ENCODE results near the gene MYOM1. TPM values are rescaled to one million over a fixed set of nuclear protein-coding genes. Genes with fewer than 3 reads are reported as not detected.

Gene MYOM1
- total RNA-seq, 2 experiments from 2014 or later: 0.40 to 0.41 TPM

DNA sequence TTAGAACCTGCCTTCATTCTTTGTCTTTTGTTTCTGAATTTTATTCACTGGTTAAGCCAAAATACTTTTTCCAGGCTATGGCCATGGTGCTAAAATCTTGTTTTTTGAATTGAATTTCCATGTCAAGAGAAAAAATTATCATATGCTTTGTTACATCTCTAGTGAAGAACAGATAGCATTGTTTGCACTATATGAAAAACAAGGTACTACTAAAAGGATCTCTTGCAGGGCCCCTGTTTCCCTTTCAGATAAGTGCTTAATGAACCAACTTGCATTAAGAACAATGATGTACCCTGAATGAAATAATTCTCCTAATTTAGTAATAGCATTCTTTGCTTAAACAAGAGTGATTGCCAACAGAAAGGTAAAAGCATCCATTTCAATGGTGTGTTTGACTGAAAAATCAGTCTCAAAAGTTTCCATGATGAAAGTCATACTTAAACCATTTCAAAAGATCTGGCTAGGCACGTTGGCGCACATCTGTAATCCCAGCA, 37.9 kb upstream of the MYOM1 start:
- H3K27me3 Mint-ChIP-seq (ENCODE audit: low read depth): no peaks in the 10 kb centered on the region
- DNase-seq: no peak
- H3K9me3 Mint-ChIP-seq: no peaks in the 10 kb centered on the region
- intact Hi-C loops (cut with micrococcal nuclease): no loop called here
- CTCF ChIA-PET: no interaction called here
- no peak overlapping the region for H3K4me3 Mint-ChIP-seq
- H3K27ac Mint-ChIP-seq: peak overlapping the region; percentile 79
- H3K36me3 Mint-ChIP-seq (ENCODE audit: low read depth): peaks cover 44% of the 10 kb centered on the region
- H3K4me1 Mint-ChIP-seq (ENCODE audit: low read depth): peaks cover 70% of the 10 kb centered on the region

- DNase-seq: no peak
- Mint-ChIP-seq H3K27ac (peak overlapping the region; percentile 79), H3K4me1 (ENCODE audit: low read depth) (peaks cover 75% of the 10 kb centered on the region), H3K4me3 (no peak overlapping the region), H3K36me3 (ENCODE audit: low read depth) (peaks cover 43% of the 10 kb centered on the region), H3K27me3 (ENCODE audit: low read depth) (no peaks in the 10 kb centered on the region), H3K9me3 (no peaks in the 10 kb centered on the region)
- CTCF ChIA-PET: no interaction called here
- intact Hi-C loops (cut with micrococcal nuclease): no loop called here
Observed at GRCh38 chr18:3256693-3257626, 37.2 kb upstream of the MYOM1 start.

- intact Hi-C loops (cut with micrococcal nuclease): no loop called here
- DNase-seq: no peak
- peak overlapping the region; percentile 63 for H3K27ac Mint-ChIP-seq
- no peaks in the 10 kb centered on the region for H3K27me3 Mint-ChIP-seq (ENCODE audit: low read depth)
- H3K9me3 Mint-ChIP-seq: no peaks in the 10 kb centered on the region
- CTCF ChIA-PET: interaction anchor here (1.0 kb wide), 1 partner anchor 9 kb away, joined by 3 read pairs; no protein-coding TSS in a partner anchor
- peaks cover 43% of the 10 kb centered on the region for H3K36me3 Mint-ChIP-seq (ENCODE audit: low read depth)
- H3K4me1 Mint-ChIP-seq (ENCODE audit: low read depth): peaks cover 82% of the 10 kb centered on the region
- no peak overlapping the region for H3K4me3 Mint-ChIP-seq
Observed at GRCh38 chr18:3255611-3256165, 35.9 kb upstream of the MYOM1 start.

GRCh38 chr18:3254725-3255124, 35.0 kb upstream of the MYOM1 start:
- no peaks in the 10 kb centered on the region for H3K27me3 Mint-ChIP-seq (ENCODE audit: low read depth)
- intact Hi-C loops (cut with micrococcal nuclease): no loop called here
- H3K4me3 Mint-ChIP-seq: no peak overlapping the region
- CTCF ChIA-PET: interaction anchor here (0.6 to 1.0 kb wide), 3 partner anchors 8 to 354 kb away, joined by 3 to 5 read pairs (median 4); no protein-coding TSS in a partner anchor
- H3K4me1 Mint-ChIP-seq (ENCODE audit: low read depth): peaks cover 81% of the 10 kb centered on the region
- DNase-seq: no peak
- peaks cover 43% of the 10 kb centered on the region for H3K36me3 Mint-ChIP-seq (ENCODE audit: low read depth)
- peak overlapping the region; percentile 71 for H3K27ac Mint-ChIP-seq
- H3K9me3 Mint-ChIP-seq: no peaks in the 10 kb centered on the region

GRCh38 chr18:3252843-3253242, 33.1 kb upstream of the MYOM1 start:
- Mint-ChIP-seq H3K9me3 (no peaks in the 10 kb centered on the region), H3K27me3 (ENCODE audit: low read depth) (no peaks in the 10 kb centered on the region), H3K4me3 (no peak overlapping the region), H3K36me3 (ENCODE audit: low read depth) (peaks cover 45% of the 10 kb centered on the region), H3K27ac (peak overlapping the region; percentile 72), H3K4me1 (ENCODE audit: low read depth) (peaks cover 70% of the 10 kb centered on the region)
- DNase-seq: no peak
- CTCF ChIA-PET: interaction anchor here (1.6 kb wide), 1 partner anchor 255 kb away, joined by 4 read pairs; no protein-coding TSS in a partner anchor
- intact Hi-C loops (cut with micrococcal nuclease): no loop called here

- DNase-seq: no peak
- intact Hi-C loops (cut with micrococcal nuclease): loop anchor here (1.0 kb wide), 1 partner anchor 613 kb away; no protein-coding TSS in a partner anchor
- Mint-ChIP-seq H3K27me3 (ENCODE audit: low read depth) (no peaks in the 10 kb centered on the region), H3K4me3 (peak overlapping the region; percentile 45), H3K4me1 (ENCODE audit: low read depth) (peaks cover 61% of the 10 kb centered on the region), H3K27ac (peak overlapping the region; percentile 84), H3K36me3 (ENCODE audit: low read depth) (peaks cover 38% of the 10 kb centered on the region), H3K9me3 (no peaks in the 10 kb centered on the region)
- CTCF ChIA-PET: interaction anchor here (1.2 to 2.7 kb wide), 3 partner anchors 46 to 414 kb away, joined by 3 to 8 read pairs (median 4); no protein-coding TSS in a partner anchor
Observed at GRCh38 chr18:3251963-3252277, 32.2 kb upstream of the MYOM1 start.

GRCh38 chr18:3251249-3251962, 31.6 kb upstream of the MYOM1 start:
- no peaks in the 10 kb centered on the region for H3K27me3 Mint-ChIP-seq (ENCODE audit: low read depth)
- H3K9me3 Mint-ChIP-seq: no peaks in the 10 kb centered on the region
- H3K36me3 Mint-ChIP-seq (ENCODE audit: low read depth): peaks cover 38% of the 10 kb centered on the region
- no peak overlapping the region for H3K4me3 Mint-ChIP-seq
- CTCF ChIA-PET: interaction anchor here (0.6 to 2.7 kb wide), 8 partner anchors 9 to 414 kb away, joined by 3 to 8 read pairs (median 4); no protein-coding TSS in a partner anchor
- intact Hi-C loops (cut with micrococcal nuclease): loop anchor here (1.0 kb wide), 1 partner anchor 612 kb away; no protein-coding TSS in a partner anchor
- H3K4me1 Mint-ChIP-seq (ENCODE audit: low read depth): peaks cover 57% of the 10 kb centered on the region
- DNase-seq: no peak
- H3K27ac Mint-ChIP-seq: peak overlapping the region; percentile 84

- Mint-ChIP-seq H3K27me3 (ENCODE audit: low read depth) (no peaks in the 10 kb centered on the region), H3K4me1 (ENCODE audit: low read depth) (peaks cover 55% of the 10 kb centered on the region), H3K4me3 (peak overlapping the region; percentile 68), H3K36me3 (ENCODE audit: low read depth) (peaks cover 34% of the 10 kb centered on the region), H3K9me3 (no peaks in the 10 kb centered on the region), H3K27ac (peak overlapping the region; percentile 90)
- intact Hi-C loops (cut with micrococcal nuclease): loop anchor here (1.0 kb wide), 4 partner anchors 27 to 611 kb away; no protein-coding TSS in a partner anchor
- CTCF ChIA-PET: interaction anchor here (0.7 to 2.7 kb wide), 7 partner anchors 10 to 415 kb away, joined by 3 to 8 read pairs (median 4); no protein-coding TSS in a partner anchor
- no peak for DNase-seq
Observed at GRCh38 chr18:3250237-3251107, 30.7 kb upstream of the MYOM1 start.

- DNase-seq: peak; percentile 23
- H3K9me3 Mint-ChIP-seq: no peaks in the 10 kb centered on the region
- peaks cover 19% of the 10 kb centered on the region for H3K36me3 Mint-ChIP-seq (ENCODE audit: low read depth)
- H3K27ac Mint-ChIP-seq: peak overlapping the region; percentile 92
- no peaks in the 10 kb centered on the region for H3K27me3 Mint-ChIP-seq (ENCODE audit: low read depth)
- intact Hi-C loops (cut with micrococcal nuclease): no loop called here
- H3K4me3 Mint-ChIP-seq: peak overlapping the region; percentile 90
- CTCF ChIA-PET: interaction anchor here (0.6 to 4.7 kb wide), 4 partner anchors 11 to 417 kb away, joined by 3 to 35 read pairs (median 6); no protein-coding TSS in a partner anchor
- H3K4me1 Mint-ChIP-seq (ENCODE audit: low read depth): peaks cover 47% of the 10 kb centered on the region
Observed at GRCh38 chr18:3248658-3249359, 29.0 kb upstream of the MYOM1 start.

DNA sequence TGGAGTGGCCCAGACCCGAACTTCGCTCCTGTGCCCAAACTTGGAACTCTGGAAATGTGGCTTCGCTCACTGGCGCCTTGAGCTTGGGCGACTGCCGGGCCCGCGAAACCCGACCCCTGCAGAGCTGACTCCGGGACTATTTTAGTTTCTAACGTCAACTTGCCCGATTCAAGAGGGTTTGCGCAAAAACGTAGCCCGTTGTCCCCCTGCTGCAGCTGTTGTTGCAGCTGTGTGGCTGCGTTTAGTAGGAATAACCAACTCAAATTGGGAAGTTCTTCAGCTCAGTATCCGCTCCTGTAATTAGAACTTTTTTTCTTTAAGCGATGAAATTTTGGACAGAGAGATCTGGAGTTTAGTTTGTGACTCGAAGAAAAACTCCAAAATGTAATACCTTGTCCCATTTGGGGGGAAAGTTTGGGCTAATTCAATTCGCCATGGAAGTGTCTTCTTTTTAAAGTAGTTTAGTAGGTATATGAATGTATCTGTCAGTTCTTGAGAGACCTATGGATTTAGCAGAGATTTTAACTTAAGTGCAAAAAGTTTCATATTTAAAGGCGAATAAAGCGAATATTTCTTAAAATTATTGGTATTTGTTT, 28.4 kb upstream of the MYOM1 start:
- H3K27me3 Mint-ChIP-seq (ENCODE audit: low read depth): no peaks in the 10 kb centered on the region
- intact Hi-C loops (cut with micrococcal nuclease): no loop called here
- peaks cover 41% of the 10 kb centered on the region for H3K4me1 Mint-ChIP-seq (ENCODE audit: low read depth)
- CTCF ChIA-PET: interaction anchor here (0.6 to 4.7 kb wide), 7 partner anchors 11 to 418 kb away, joined by 3 to 35 read pairs (median 7); partner anchors contain the start of gene MYL12B
- H3K27ac Mint-ChIP-seq: peak overlapping the region; percentile 92
- peak; percentile 41 for DNase-seq
- H3K4me3 Mint-ChIP-seq: peak overlapping the region; percentile 90
- H3K9me3 Mint-ChIP-seq: no peaks in the 10 kb centered on the region
- peaks cover 13% of the 10 kb centered on the region for H3K36me3 Mint-ChIP-seq (ENCODE audit: low read depth)
